Activated T-helper 9 cell treated with anti-CD3 and anti-CD28 coated beads, Interleukin-2, amount 50 U/mL, for 16 hours (primary cell): Measurements from ENCODE around the gene P3H1.
"Not testable (repeated sequence)": the region's sequence is repeated elsewhere in the genome, so short reads cannot be mapped to it uniquely, and the experiment has no call there.

Source experiments
- DNase-seq: peaks from one replicate; pipeline ENCODE4 v3.0.0-alpha.2; 2020; ENCODE audit warnings: low read depth

The P3H1 gene

DNA sequence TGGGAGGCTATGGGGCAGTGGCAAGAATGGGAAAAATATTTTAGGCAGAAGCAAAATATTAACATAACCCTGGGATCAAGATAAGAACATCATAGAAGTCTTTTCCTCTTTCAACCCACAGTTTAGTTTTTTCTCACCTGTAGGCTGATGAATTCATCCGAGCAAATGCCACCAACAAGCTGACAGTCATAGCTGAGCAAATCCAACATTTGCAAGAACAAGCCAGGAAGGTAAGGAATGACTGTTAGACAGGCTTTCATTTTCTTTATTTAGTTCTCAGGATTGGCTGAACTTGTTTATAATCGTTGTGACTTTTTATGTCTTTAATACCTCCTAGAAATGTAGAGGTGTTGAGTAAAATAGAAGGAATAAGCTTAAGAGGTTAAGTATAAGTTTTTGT is 6.6 kb upstream of the P3H1 start:
- no peak for DNase-seq

GRCh38 chr1:42769811-42770210 is 3.0 kb upstream of the P3H1 start:
- no peak for DNase-seq

DNA sequence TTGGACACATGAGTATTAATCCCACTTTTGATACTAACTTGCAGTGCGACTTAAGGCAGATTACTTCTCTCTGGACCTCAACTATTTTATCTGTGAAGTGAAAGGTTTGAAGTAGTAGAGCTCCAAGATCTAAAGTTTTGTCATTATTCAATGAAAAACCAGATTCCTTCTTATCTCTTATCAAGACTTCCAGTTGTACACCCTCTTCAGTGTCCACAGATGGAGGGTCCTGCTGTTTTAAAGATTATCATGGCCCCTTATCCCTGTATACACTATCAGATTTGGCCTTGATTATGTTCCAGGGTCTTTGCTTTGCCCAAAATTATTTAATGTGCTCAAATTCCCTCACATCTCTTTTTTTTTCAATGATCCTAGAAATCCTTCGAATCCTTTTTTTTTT is 1.3 kb upstream of the P3H1 start:
- no peak for DNase-seq

DNA sequence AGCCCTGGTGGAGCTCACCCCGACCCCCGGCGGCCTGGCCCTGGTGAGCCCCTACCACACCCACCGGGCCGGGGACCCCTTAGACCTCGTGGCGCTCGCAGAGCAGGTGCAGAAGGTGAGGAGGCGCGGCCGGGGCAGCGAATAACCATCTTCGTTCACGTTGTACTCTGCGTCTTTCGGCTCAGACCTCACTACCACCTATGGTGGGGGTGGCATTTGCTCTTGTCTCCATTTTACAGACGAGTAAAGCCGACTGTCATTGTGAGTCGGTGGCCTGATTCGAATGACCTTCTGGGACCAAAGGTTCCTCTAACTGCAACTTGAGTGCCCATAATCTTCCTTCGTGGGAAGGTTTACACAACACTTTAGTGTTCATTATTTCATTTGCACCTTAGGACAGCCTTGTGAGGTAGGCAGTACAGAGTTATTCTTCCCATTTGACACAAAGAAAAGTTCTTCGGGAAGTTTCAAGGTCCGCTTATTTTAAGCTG is 727 bp upstream of the P3H1 start:
- DNase-seq, result no peak

GRCh38 chr1:42765832-42766740 is 742 bp downstream of the P3H1 start:
- peak; percentile 35 for DNase-seq

GRCh38 chr1:42765269-42765668 is 1.6 kb downstream of the P3H1 start:
- no peak for DNase-seq

DNA sequence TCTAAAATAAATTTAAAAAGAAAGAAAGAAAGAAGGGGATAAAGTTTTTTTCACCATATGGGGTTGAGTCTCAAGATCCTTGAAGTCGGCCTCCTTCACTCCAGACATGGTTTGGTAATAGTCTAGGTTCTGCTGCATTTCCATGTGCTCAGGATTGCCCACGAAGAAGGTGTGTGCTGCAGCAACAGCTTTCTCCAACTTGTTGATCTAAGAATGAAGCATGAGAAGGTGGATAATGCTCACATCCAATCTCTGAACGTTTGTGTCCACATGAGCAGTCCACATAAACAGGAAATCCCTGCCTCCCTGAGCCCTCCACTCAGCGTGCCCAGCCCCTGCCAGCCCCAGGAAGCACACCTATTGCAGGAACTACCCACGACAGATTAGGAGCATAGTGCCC is 4.6 kb downstream of the P3H1 start:
- no peak for DNase-seq

DNA sequence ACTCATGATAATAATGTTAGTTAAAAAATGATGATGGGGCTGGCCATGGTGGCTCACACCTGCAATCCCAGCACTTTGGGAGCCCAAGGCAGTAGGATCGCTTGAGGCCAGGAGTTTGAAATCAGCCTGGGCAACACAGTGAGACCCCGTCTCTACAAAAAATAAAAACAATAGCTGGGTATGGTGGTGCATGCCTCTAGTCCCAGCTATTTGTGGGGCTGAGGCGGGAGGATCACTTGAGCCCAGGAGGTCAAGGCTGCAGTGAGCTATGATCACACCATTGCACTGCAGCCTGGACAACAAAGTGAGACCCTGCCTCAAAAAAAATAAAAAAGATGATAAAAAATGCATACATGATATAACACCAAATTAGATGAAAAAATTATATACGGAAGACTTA is 5.3 kb downstream of the P3H1 start:
- DNase-seq, result no peak

DNA sequence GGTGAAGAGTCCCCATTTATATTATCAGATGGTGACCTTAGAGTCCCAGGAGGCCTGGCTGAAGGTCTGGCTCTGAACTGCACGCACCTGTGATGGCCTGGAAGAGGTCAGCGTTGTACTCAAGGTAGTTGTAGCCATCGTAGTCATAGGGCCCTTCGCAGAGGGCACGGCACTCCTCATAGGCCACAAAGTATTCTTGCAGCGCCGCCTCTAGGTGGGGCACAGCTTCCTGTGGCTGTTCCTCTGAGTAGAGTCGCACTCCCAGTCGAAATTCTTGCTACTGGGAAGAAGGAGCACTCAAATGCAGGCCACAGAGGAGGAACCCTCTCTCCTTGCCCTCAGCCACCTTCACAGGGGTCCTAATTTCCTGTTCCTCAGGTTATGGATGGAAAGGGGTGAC is 7.7 kb downstream of the P3H1 start:
- DNase-seq, result no peak

DNA sequence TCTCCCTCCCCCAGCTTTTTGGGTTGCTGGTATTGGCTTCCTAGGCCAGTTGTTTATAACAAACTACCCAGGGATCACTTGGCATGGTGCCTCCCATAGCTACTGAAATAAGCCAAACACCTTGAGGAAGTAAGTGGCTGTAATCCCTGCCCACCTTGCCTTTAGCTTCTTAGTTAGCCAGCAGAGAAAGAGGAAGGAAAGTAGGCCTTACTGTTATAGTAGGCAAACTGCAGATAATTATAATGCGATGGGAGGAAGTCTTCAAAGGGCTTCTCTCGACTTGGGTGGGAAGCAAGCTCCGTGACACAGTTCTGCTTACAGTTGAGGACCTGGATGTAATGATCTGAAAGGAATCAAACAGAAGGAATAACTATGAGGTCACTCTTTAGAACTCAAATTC is 8.2 kb downstream of the P3H1 start:
- no peak for DNase-seq

DNA sequence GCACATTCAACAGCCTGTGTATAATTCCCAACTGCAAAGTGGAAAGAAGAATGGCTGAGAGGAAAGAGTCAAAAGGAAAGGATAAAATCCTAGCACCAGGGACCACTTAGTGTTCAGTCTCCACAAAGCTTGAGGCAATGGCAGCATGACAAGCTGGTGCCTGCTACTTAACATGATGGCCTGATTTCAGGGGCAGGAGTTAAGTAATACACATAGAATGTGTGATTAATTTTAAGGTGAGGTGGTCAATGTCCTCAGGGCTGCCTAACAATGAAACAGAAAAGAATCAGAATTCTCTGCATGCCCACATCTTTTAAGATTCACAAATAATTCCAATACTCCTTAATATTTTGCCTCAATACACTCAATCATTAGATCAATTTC is 8.9 kb downstream of the P3H1 start:
- DNase-seq, result no peak

DNA sequence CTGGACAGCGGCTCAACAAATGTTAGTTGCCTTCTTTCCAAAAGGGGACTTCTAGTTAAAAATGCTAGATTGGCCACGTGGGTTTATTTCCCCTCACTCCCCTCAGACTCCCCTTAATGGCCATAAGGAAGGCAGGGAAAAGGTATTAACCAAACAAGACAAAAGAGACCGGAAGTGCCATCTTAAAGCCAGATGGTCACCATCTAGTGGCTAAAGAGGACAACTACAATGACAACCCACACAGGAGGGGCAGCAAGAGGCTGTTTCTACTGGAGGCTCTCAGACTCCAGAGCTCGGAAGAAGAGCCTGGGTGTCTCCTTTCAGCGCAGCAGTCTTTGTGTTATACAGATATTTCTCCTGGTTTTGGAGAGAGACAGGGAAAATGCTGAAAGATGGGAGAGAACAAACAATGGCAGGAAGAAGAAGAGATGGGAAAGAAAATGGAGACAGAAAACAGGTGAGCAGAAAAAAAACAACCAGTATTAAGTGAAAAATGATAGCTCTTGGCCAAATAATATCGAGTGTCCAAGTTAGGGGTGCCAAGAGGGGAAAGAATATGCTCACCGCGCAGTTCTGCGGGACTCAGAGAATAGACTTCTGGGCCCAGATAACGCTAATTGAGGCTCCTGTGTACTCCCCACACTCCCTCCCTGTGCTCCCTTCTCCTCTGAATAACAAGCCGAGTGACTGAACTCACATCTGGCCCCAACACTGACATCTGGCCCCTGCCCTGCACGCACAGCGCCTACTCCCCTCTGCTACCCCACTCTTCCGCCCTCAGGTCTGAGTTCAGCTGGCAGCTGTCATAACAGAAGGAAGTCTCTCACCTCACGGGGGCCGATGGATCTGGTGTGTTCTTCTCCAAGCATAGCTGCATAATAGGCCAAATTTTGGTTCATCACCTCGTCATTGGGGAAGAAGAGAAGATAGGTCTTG is 9.6 kb downstream of the P3H1 start:
- DNase-seq, result no peak

DNA sequence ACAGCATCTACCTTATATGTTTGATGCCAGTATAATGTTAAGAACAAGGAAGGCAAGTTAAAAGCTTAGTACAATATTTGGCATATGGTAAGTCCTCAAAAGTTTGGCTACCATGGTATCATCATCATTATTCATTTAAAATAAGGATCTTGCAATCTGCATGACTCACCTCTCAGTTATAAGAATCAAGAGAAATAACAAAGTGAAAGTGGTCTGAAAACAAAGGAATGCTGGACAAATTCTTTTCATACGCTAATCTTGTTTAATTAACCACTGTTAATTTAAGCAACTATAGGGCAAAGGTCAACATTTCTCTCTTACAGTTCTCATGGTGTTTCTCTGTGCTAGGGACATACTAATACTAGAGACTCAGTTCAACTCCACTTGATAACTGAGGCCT is 13.8 kb downstream of the P3H1 start:
- DNase-seq, result no peak

DNA sequence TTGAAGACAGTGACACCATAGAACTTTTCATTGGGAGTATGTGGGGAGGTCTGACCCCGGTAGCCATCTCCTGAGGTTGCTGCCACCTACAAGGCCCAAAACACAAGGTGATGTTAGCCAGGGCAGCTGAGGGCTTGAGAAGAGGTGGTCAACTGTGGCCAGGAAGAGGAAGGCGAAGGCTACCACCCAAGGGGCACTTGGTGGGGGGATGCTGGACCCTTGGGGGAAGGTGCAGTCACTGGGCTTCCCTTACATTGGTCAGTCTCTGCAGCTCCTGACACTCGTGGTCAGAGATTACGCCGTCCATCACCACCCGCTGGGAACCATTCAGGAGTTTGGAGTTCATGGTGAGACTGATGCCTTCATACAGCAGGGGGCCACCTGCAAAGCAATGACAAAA is 14.5 kb downstream of the P3H1 start:
- DNase-seq, result no peak

DNA sequence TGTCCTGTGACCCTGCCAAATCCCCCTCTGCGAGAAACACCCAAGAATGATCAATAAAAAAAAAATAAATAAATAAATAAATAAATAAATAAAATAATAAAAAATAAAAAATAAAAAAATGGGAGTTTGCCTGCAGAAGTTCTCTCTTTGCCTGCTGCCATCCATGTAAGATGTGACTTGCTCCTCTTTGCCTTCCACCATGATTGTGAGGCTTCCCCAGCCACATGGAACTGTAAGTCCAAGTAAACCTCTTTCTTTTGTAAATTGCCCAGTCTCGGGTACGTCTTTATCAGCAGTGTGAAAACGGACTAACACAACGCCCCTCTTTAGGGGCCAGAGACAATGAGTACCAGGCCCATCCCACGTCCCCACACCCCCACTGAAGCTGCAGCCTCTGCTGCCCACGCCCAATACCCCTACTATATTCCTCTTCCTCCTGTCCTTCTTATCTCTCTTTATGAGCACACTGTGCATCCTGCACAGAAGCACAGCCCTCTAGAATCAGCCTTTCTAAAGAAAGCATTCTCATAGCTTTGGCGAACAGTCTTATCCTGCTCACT is 15.2 kb downstream of the P3H1 start:
- DNase-seq, result not testable (repeated sequence)

- no peak for DNase-seq
Observed at GRCh38 chr1:42750041-42750440, 16.8 kb downstream of the P3H1 start.

- DNase-seq, result no peak
Observed at GRCh38 chr1:42748461-42749410, 18.1 kb downstream of the P3H1 start.

DNA sequence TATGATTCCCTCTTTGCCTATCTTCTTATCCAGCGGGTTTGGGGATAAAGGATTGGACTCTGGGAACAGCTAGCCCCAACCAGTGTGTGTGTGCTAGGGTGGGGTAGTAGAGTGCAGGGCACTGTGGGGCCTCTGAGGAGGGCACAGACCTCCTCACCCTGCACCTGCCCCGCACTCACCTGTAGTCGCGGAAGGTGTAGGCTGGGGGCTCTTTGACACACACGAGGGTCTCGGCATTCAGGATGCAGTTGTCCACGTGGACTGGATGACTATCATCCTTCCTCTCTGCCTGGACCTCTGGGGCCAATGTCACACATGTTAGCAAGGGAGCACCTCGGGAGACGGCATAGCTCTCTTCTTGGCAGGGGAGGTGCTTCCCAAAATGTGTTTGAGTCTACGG is 18.8 kb downstream of the P3H1 start:
- no peak for DNase-seq

DNA sequence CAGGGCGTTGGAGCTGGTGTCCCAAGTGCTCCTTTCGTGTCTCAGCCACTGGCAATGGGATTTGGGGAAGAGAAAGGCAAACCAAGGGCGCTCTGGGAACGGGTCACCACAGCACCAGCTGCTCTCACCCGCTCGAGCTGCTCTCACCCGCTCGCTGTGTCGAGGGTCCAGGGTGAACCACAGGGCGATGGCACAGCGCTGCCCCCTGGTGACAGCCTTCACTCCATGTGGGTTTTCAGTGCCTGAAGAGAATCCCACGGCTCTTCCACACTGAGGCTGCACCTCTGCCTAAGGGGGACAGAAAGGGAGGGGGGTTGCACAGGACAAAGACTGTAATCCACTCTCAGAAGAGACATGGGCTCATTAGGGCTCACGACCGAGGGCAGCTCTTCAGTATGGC is 19.7 kb downstream of the P3H1 start:
- peak; percentile 17 for DNase-seq

- no peak for DNase-seq
Observed at GRCh38 chr1:42746436-42747105, 20.3 kb downstream of the P3H1 start.

- DNase-seq, result no peak
Observed at GRCh38 chr1:42745851-42746250, 21.0 kb downstream of the P3H1 start.
